Measurements from ENCODE around the gene SLC7A14.

Gene SLC7A14

DNA sequence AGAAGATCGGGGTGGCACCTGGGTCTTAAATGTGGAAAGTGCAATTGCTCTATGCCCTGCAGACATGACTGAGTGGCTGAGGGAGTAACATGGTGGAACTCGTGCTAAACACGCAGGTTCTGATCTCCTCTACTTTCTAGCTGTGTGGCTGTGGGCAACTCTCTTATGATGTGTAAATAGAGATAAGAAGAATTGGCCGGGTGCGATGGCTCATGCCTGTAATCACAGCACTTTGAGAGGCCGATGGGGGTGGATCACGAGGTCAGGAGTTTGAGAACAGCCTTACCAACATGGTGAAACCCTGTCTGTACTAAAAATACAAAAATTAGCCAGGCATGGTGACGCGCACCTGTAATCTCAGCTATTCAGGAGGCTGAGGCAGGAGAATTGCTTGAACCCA lies 99.5 kb downstream of the SLC7A14 start:
- peaks cover 4% of the 10 kb centered on the region for H3K9me3 Mint-ChIP-seq
- DNase-seq = no peak

DNA sequence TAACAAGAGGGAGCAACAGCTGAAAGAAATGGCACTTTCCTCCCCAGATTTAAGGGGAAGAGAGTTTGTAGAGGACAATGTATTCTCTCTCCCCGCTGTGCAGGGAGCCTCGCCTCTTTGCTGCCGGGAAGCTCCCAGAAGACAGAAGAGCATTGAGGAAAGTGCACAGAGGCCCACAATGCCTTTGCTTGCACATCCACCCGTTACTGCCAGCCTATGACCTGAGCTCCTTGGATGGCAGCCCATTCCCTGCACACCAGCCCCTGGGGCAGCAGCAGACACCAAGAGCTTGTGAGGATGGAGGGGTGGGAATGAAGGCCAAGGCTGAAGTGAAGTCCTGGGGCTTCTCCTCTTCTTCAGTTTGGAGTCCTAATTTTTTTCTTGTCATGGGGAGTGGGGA lies 100.2 kb downstream of the SLC7A14 start:
- no peak overlapping the region for H3K27ac Mint-ChIP-seq
- H3K4me3 Mint-ChIP-seq = no peak overlapping the region
- H3K9me3 Mint-ChIP-seq = peaks cover 4% of the 10 kb centered on the region
- TF ChIP-seq CTCF (IDR thresholded peaks at IDR 0.05) = no peak
- H3K36me3 Mint-ChIP-seq (ENCODE audit: low read depth) = no peaks in the 10 kb centered on the region
- no peak for DNase-seq
- H3K4me1 Mint-ChIP-seq = peaks cover 26% of the 10 kb centered on the region
- H3K27me3 Mint-ChIP-seq (ENCODE audit: low read depth, poor library complexity) = no peaks in the 10 kb centered on the region

More for the DNA sequence above, 99.5 kb downstream of the SLC7A14 start:
- no peak for TF ChIP-seq CTCF (IDR thresholded peaks at IDR 0.05)
- H3K4me3 Mint-ChIP-seq = no peak overlapping the region
- peaks cover 26% of the 10 kb centered on the region for H3K4me1 Mint-ChIP-seq
- no peaks in the 10 kb centered on the region for H3K36me3 Mint-ChIP-seq (ENCODE audit: low read depth)
- no peaks in the 10 kb centered on the region for H3K27me3 Mint-ChIP-seq (ENCODE audit: low read depth, poor library complexity)
- no peak overlapping the region for H3K27ac Mint-ChIP-seq

- Mint-ChIP-seq H3K4me1 (peaks cover 26% of the 10 kb centered on the region), H3K27ac (peak overlapping the region; percentile 61), H3K36me3 (ENCODE audit: low read depth) (no peaks in the 10 kb centered on the region), H3K27me3 (ENCODE audit: low read depth, poor library complexity) (no peaks in the 10 kb centered on the region), H3K4me3 (no peak overlapping the region), H3K9me3 (peaks cover 4% of the 10 kb centered on the region)
- DNase-seq = no peak
- TF ChIP-seq CTCF (IDR thresholded peaks at IDR 0.05) = no peak
Measured at GRCh38 chr3:170485294-170485693, 100.6 kb downstream of the SLC7A14 start.

GRCh38 chr3:170484869-170485268 lies 101.0 kb downstream of the SLC7A14 start:
- Mint-ChIP-seq H3K36me3 (ENCODE audit: low read depth) (no peaks in the 10 kb centered on the region), H3K4me3 (no peak overlapping the region), H3K27ac (peak overlapping the region; percentile 61), H3K27me3 (ENCODE audit: low read depth, poor library complexity) (no peaks in the 10 kb centered on the region), H3K9me3 (peaks cover 4% of the 10 kb centered on the region), H3K4me1 (peaks cover 26% of the 10 kb centered on the region)
- no peak for TF ChIP-seq CTCF (IDR thresholded peaks at IDR 0.05)
- DNase-seq = no peak

DNA sequence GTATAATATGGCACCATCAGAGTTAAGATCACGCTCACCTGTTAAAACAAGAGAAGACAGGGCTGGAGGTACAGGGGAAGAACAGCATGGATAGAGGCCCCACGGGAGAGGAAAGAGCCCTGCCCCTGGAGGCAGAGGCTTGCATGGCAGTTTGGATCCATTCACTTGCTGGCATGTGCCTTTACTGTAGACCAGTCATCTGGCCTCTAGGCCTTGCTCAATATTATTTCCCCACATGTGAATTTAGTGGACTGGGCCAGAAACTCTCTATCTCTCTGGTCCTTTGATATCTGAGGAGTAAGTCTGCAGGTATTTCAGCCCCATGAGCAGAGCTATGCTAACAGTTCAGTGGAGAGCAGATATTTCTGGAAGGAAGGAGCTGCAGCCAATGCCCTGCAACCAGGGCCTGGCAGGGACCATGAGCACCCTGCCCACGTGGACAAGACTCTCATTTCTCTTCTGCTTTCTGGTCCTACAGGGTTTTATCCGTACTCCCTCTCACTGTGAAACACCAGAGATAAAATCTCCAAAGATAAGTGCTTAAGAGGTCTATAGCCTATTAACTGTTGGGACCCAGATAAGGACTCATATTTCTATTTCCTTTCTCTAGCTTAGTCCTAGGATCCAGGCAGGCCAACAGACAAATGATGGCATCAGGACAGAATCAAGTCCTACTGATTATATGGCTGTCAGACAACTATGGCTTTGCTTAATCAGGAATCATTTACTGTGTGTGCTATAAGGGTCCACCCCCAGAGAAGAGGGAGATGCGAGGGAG lies 102.2 kb downstream of the SLC7A14 start:
- Mint-ChIP-seq H3K9me3 (peaks cover 4% of the 10 kb centered on the region), H3K27me3 (ENCODE audit: low read depth, poor library complexity) (no peaks in the 10 kb centered on the region), H3K36me3 (ENCODE audit: low read depth) (no peaks in the 10 kb centered on the region), H3K27ac (no peak overlapping the region), H3K4me1 (peaks cover 26% of the 10 kb centered on the region), H3K4me3 (no peak overlapping the region)
- TF ChIP-seq CTCF (IDR thresholded peaks at IDR 0.05) = no peak
- no peak for DNase-seq

DNA sequence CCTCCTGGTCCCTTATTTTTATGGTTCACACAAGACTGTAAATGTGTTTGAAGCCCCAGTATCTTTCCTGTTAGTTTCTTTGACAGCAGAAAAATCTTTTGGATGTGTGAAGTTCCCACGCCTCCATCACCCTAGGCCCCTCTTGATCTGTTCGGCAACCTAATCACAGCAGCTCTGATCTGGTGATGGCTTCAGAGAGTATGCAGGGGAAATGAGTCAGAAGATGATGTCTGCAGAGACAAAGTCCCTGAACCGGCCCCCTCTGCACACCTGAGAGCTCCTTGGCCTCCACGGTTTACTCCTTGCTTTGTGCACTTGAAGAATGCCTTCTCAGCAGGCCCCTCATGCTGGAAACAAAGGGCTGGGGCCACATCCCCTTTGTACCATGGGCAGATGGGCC lies 103.7 kb downstream of the SLC7A14 start:
- TF ChIP-seq CTCF (IDR thresholded peaks at IDR 0.05) = no peak
- Mint-ChIP-seq H3K9me3 (peaks cover 4% of the 10 kb centered on the region), H3K36me3 (ENCODE audit: low read depth) (no peaks in the 10 kb centered on the region), H3K4me3 (no peak overlapping the region), H3K4me1 (peaks cover 21% of the 10 kb centered on the region), H3K27ac (no peak overlapping the region), H3K27me3 (ENCODE audit: low read depth, poor library complexity) (no peaks in the 10 kb centered on the region)
- DNase-seq = no peak
